Epithelial cell of alveolus of lung (primary cell): ENCODE results near the gene NGFR. TPM values are rescaled to one million over a fixed set of nuclear protein-coding genes. Genes with fewer than 3 reads are reported as not detected.

Experiments
- total RNA-seq: library from RNA; depleted of rRNA; stranded (reverse); fragments of >200 nt; gene quantifications from 2 replicates; pipeline ENCODE4 v1.2.1, GENCODE V29; 2015

NGFR gene, protein sequence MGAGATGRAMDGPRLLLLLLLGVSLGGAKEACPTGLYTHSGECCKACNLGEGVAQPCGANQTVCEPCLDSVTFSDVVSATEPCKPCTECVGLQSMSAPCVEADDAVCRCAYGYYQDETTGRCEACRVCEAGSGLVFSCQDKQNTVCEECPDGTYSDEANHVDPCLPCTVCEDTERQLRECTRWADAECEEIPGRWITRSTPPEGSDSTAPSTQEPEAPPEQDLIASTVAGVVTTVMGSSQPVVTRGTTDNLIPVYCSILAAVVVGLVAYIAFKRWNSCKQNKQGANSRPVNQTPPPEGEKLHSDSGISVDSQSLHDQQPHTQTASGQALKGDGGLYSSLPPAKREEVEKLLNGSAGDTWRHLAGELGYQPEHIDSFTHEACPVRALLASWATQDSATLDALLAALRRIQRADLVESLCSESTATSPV
- 0.16 and 0.26 TPM in 2 replicates for total RNA-seq

GRCh38 chr17:49494986-49495841 is at the start of gene NGFR:
NGFR (plus strand) TSS chr17:49495293; CDS start chr17:49495418, 125 bp downstream.

Other genes starting within 250 kb of the NGFR start
- gene ZNF652, start 133.0 kb upstream of the NGFR start, total RNA-seq: 7.1 and 21.1 TPM in 2 replicates
- 86.3 and 137 TPM in 2 replicates for gene PHB1, start 80.4 kb upstream of the NGFR start, total RNA-seq
- gene NXPH3, start 80.6 kb downstream of the NGFR start, total RNA-seq: 0.13 and 0.88 TPM in 2 replicates
- 42.5 and 47.6 TPM in 2 replicates for gene SPOP, start 182.8 kb downstream of the NGFR start, total RNA-seq
- 65.2 and 75.0 TPM in 2 replicates for gene SLC35B1, start 212.7 kb downstream of the NGFR start, total RNA-seq